AG20443 (cell line): ENCODE data around the gene MBP.

Experiments used
- DNase-seq: peaks from one replicate; pipeline ENCODE4 v3.0.0; 2012; ENCODE audit warnings: low spot score, mixed read lengths

Gene MBP

DNA sequence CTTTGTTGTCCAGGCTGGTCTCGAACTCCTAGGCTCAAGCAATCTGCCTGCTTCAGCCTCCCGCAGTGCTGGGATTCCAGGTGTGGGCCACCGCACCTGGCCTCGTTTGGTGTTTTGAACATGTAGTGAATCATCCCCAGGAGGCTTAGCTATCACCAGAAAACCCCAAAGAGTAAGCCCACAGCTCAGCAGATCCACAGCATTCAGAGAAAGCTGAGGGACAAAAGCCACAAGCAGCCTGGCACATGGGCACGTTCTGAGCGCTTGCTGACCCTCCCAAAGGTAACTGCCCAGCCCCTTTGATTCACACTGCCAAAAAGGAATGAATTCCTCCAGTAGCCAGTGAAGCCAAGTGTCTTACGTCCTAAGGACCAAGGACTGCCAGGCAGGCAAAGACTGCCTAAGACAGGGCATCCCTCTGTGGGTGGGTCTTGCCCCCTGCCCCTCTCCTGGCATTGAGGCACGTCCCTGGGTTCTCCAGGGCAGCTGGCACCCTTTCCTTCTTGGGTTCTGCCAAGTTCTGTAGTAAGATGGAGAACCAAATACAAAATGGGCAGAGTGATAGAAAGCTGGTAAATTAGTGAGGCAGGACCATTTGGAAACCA lies 31.7 kb downstream of the MBP start:
- DNase-seq: no peak

GRCh38 chr18:77099485-77100370 lies 32.9 kb downstream of the MBP start:
- no peak for DNase-seq

DNA sequence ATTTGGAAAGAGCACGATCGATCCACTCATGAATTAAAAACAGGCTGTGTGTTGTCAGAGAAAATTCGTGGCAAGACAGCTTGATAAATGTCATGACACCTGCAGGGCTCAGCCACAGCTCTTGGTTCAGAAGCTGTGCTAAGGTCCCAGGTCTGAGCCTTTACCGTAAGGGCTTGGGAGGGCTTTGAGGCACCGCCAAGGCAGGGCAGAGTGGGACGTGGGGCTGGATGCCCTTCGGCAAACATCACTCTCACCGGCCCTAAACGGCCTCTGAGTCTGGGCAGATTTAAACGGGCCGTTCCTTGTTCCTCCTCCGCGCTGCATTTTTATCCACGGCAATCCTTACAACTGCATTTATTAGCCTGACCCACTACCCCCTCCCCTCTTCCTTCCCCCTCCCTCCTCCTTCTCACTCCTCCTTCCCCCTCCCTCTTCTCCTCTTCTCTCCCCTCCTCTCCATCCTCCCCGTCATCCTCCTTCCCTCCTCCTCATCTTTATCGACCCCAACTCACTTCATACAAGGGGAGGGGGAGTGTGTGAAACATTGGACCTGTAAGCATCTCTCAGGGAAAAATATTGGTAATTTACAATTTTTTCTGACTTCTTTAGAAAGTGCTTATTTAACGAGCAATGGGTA lies 33.9 kb downstream of the MBP start:
- no peak for DNase-seq

GRCh38 chr18:77098029-77098428 lies 34.6 kb downstream of the MBP start:
- DNase-seq: no peak

GRCh38 chr18:77096936-77097886 lies 35.4 kb downstream of the MBP start:
- no peak for DNase-seq

DNA sequence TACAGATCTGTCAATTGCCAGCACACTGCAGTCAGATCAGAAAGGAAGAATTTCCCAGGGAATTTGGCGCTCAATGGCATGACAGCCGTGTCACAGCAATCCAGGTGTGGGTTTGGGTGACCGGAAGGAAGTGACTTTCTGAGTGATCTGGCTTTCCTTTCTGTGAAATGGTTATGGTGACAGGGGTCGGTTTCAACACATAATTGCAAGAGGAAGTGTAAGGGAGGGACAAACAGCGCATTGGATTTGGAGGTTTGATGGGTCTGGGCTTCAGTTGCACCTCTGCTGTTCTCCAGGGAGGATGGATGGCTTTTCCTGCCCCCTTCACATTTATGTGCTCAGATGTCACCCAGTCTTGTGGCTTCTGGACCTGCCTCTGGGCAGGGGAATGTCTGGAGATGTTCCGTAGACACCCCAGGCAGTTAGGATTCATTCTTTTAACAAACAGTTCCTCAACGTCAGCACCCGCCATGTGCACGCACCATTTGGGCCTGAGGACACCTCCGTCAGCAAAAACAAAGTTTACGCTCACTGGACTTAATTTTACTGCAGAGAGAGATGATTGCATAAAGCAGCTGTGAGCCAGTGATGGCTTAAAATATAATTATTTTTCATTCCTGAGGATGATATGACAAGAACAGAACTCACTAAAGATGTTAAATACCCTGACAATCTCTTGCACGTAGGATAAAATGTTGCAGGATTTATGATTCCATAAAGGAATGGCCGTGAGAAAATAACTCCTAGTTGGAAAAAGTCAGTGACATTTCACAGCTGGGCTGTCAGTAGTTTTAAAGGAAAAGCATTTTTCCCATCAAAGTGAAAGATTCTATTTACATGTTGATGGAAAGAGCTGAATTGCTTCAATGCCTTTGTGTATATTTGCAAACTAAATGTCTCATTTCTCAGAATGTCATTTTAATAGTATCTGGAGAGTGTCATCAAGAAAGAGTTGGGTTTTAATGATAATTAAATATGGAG lies 36.9 kb downstream of the MBP start:
- no peak for DNase-seq

GRCh38 chr18:77093586-77093985 lies 39.0 kb downstream of the MBP start:
- DNase-seq: peak; percentile 21

- DNase-seq: no peak
Measured at GRCh38 chr18:77093067-77093430, 39.5 kb downstream of the MBP start.

DNA sequence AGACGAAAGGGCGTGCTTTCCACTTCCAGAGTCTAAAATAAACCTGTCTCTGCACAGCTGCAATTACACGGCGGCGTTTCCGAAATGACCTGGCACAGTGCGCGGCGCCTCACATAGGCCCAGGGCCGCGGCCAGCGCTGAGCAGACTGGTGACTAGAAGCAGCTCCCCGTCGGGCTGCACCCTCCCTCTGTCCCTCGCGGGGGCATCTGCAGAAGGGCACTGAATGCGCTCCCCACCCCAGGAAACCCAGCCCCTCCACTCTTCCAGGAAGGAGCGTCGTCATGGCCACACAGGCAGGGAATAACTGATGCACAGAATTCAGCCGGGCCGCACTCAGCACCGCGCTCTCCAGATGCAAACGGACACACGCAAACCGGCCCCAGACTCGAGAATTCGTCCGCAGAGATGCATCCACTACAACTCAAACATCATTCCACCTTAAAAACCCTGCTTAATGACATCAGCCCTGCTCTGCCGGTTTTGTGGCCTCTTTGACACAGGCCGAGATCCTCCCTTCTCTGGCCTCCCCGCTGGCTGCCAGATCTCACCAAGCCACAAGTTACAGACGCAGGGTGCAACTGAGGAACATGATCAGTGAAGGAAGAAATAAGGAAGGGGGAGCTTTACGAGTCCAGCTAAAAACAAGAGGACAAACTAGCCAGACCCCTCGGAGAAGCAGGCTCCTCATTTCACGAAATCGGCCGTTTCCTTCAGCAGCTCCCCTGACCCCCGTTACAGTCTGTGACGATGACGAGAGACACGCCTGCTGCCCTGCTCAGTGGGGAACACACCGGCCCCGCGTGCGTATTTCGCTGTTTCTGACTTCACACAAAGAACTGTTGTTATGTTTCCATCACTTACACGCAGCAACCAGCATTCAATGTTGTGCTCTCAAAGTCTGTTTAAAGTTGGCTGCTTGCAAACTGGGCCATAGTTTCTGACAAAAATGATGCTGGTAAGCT lies 40.2 kb downstream of the MBP start:
- DNase-seq: no peak

GRCh38 chr18:77091366-77091765 lies 41.2 kb downstream of the MBP start:
- DNase-seq: no peak

- DNase-seq: no peak
Measured at GRCh38 chr18:77090546-77091174, 41.9 kb downstream of the MBP start.

GRCh38 chr18:77089723-77090285 lies 42.8 kb downstream of the MBP start:
- DNase-seq: no peak

- DNase-seq: no peak
Measured at GRCh38 chr18:77088963-77089722, 43.4 kb downstream of the MBP start.

GRCh38 chr18:77087393-77088141 lies 45.0 kb downstream of the MBP start:
- peak; percentile 70 for DNase-seq

DNA sequence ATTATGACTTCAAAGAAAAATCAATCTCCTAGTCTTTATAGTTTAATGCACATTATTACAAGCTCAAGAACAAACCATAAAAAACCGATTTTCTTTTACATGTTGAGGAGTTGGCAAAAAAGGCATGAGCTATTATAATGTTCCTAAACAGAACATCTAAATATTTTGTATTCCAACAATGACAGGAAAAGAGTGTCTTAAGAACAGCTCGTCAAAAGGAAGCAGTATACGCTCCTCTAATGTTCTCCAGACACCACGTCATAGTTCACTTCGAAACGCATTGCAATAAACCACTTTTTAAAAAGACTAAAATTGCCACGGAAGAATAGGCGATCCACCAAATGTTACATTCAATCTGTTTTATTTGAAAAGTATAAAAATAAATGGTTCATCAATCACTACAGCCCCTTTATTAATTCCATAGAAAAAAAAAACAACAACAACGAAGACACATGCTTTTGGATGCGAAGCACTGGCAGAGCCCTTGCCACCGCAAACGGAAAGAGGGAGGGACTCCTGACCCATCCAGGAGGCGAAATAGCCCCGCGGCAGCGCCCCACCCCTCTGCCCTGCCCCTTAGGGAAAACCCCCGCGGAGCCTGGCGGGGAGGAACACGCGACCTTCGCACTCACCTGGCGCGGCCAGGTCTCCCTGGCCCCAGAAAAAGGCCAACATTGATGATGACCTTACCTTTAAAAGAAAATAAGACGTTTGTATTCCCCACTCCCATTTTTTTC lies 45.8 kb downstream of the MBP start:
- peak; percentile 26 for DNase-seq

DNA sequence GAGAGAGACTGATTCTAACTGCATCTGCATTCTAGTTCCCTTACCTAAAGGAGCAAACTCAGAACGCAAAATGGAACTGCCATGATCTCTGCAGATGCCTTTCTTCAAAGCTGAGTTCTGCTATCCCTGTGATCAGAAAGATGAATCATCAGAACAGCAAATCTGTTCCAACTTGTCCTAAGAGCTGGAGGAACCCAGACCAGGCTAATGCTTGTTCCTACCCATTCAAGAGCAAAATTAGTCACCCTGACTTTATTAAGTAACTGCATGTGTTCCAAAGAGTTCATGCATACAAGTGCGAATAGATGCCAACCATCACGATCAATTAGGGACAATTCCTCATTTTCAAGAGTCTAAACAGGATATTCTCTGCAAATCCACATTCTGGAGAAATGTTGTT lies 46.5 kb downstream of the MBP start:
- peak; percentile 77 for DNase-seq

GRCh38 chr18:77084688-77085035 lies 47.9 kb downstream of the MBP start:
- no peak for DNase-seq
